ENCODE results near the gene PRKCA. TPM values are rescaled to one million over a fixed set of nuclear protein-coding genes. Genes with fewer than 3 reads are reported as not detected.

Gene PRKCA
- total and polyA plus RNA-seq, 2 experiments from 2014 or later, result 6.4 to 35.4 TPM

GRCh38 chr17:66381701-66382362, 79.4 kb downstream of the PRKCA start (continued):
- TF ChIP-seq, protein P1, sequence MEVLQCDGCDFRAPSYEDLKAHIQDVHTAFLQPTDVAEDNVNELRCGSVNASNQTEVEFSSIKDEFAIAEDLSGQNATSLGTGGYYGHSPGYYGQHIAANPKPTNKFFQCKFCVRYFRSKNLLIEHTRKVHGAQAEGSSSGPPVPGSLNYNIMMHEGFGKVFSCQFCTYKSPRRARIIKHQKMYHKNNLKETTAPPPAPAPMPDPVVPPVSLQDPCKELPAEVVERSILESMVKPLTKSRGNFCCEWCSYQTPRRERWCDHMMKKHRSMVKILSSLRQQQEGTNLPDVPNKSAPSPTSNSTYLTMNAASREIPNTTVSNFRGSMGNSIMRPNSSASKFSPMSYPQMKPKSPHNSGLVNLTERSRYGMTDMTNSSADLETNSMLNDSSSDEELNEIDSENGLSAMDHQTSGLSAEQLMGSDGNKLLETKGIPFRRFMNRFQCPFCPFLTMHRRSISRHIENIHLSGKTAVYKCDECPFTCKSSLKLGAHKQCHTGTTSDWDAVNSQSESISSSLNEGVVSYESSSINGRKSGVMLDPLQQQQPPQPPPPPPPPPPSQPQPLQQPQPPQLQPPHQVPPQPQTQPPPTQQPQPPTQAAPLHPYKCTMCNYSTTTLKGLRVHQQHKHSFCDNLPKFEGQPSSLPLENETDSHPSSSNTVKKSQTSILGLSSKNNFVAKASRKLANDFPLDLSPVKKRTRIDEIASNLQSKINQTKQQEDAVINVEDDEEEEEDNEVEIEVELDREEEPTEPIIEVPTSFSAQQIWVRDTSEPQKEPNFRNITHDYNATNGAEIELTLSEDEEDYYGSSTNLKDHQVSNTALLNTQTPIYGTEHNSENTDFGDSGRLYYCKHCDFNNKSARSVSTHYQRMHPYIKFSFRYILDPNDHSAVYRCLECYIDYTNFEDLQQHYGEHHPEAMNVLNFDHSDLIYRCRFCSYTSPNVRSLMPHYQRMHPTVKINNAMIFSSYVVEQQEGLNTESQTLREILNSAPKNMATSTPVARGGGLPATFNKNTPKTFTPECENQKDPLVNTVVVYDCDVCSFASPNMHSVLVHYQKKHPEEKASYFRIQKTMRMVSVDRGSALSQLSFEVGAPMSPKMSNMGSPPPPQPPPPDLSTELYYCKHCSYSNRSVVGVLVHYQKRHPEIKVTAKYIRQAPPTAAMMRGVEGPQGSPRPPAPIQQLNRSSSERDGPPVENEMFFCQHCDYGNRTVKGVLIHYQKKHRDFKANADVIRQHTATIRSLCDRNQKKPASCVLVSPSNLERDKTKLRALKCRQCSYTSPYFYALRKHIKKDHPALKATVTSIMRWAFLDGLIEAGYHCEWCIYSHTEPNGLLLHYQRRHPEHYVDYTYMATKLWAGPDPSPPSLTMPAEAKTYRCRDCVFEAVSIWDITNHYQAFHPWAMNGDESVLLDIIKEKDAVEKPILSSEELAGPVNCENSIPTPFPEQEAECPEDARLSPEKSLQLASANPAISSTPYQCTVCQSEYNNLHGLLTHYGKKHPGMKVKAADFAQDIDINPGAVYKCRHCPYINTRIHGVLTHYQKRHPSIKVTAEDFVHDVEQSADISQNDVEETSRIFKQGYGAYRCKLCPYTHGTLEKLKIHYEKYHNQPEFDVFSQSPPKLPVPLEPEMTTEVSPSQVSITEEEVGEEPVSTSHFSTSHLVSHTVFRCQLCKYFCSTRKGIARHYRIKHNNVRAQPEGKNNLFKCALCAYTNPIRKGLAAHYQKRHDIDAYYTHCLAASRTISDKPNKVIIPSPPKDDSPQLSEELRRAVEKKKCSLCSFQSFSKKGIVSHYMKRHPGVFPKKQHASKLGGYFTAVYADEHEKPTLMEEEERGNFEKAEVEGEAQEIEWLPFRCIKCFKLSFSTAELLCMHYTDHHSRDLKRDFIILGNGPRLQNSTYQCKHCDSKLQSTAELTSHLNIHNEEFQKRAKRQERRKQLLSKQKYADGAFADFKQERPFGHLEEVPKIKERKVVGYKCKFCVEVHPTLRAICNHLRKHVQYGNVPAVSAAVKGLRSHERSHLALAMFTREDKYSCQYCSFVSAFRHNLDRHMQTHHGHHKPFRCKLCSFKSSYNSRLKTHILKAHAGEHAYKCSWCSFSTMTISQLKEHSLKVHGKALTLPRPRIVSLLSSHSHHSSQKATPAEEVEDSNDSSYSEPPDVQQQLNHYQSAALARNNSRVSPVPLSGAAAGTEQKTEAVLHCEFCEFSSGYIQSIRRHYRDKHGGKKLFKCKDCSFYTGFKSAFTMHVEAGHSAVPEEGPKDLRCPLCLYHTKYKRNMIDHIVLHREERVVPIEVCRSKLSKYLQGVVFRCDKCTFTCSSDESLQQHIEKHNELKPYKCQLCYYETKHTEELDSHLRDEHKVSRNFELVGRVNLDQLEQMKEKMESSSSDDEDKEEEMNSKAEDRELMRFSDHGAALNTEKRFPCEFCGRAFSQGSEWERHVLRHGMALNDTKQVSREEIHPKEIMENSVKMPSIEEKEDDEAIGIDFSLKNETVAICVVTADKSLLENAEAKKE (CRISPR knock-in tag; IDR thresholded peaks at IDR 0.05), result no peak
- TF ChIP-seq ETS1 (IDR thresholded peaks at IDR 0.05), result no peak
- no peak for TF ChIP-seq NANOG (IDR thresholded peaks at IDR 0.05; ENCODE audit: borderline replicate concordance)
- TF ChIP-seq, protein P2, sequence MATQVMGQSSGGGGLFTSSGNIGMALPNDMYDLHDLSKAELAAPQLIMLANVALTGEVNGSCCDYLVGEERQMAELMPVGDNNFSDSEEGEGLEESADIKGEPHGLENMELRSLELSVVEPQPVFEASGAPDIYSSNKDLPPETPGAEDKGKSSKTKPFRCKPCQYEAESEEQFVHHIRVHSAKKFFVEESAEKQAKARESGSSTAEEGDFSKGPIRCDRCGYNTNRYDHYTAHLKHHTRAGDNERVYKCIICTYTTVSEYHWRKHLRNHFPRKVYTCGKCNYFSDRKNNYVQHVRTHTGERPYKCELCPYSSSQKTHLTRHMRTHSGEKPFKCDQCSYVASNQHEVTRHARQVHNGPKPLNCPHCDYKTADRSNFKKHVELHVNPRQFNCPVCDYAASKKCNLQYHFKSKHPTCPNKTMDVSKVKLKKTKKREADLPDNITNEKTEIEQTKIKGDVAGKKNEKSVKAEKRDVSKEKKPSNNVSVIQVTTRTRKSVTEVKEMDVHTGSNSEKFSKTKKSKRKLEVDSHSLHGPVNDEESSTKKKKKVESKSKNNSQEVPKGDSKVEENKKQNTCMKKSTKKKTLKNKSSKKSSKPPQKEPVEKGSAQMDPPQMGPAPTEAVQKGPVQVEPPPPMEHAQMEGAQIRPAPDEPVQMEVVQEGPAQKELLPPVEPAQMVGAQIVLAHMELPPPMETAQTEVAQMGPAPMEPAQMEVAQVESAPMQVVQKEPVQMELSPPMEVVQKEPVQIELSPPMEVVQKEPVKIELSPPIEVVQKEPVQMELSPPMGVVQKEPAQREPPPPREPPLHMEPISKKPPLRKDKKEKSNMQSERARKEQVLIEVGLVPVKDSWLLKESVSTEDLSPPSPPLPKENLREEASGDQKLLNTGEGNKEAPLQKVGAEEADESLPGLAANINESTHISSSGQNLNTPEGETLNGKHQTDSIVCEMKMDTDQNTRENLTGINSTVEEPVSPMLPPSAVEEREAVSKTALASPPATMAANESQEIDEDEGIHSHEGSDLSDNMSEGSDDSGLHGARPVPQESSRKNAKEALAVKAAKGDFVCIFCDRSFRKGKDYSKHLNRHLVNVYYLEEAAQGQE (IDR thresholded peaks at IDR 0.05; ENCODE audit: unreplicated experiment), result no peak
